Left lung (tissue), 10 donors: ENCODE measurements around the gene NDEL1. TPM values are rescaled to one million over a fixed set of nuclear protein-coding genes. Genes with fewer than 3 reads are reported as not detected.

ENCODE experiments used
- ATAC-seq: fragments of 200-7000 bp; cut with Tn5 transposase; one replicate; pipeline ENCODE4 v1.9.1; 2020; ENCODE audit warnings: moderate library complexity
- DNase-seq, 4 donors: peaks; one replicate each; pipeline ENCODE4 v3.0.0-alpha.2; 2013 to 2020
- H3K27ac ChIP-seq, 2 donors: fragments of 200-600 bp; sonication (generic) in 1 of 2; one replicate each; pipeline versions ENCODE4 v1.5.0 to v1.8.0; 2020 to 2021
- H3K27me3 ChIP-seq, 2 donors: fragments of 200-600 bp; sonication (generic) in 1 of 2; one replicate each; pipeline versions ENCODE4 v1.5.0 to v1.8.0; 2020 to 2021
- H3K36me3 ChIP-seq, 2 donors: fragments of 200-600 bp; sonication (generic) in 1 of 2; one replicate each; pipeline versions ENCODE4 v1.5.0 to v1.8.0; 2020 to 2021
- H3K4me1 ChIP-seq, 2 donors: fragments of 200-600 bp; one replicate each; pipeline ENCODE4 v1.8.0; 2021
- H3K4me3 ChIP-seq, 2 donors: fragments of 200-600 bp; sonication (generic) in 1 of 2; one replicate each; pipeline versions ENCODE4 v1.5.0 to v1.8.0; 2020 to 2021; ENCODE audit warnings: mild to moderate bottlenecking in 1 of 2
- H3K9me3 ChIP-seq, 2 donors: fragments of 200-600 bp; sonication (generic) in 1 of 2; one replicate each; pipeline versions ENCODE4 v1.5.0 to v1.8.0; 2020 to 2021
- CTCF ChIP-seq, 2 donors: fragments of 200-600 bp; sonication (generic) in 1 of 2; IDR thresholded peaks; one replicate each; pipeline versions ENCODE4 v1.5.0 to v1.8.0; 2021; ENCODE audit warnings: antibody characterized with exemption in 2 of 2
- intact Hi-C, 2 donors: fragments of 100-400 bp; cut with DNase I; formaldehyde crosslinking; loops; one replicate each; pipeline versions ENCODE4 v1.11.2 to v1.14.2; 2022
- polyA plus RNA-seq, 6 donors: library from polyadenylated mRNA; unstranded; fragments of 120-200 nt; gene quantifications; one replicate each; pipeline ENCODE4 v1.2.1, GENCODE V29; 2013; ENCODE audit not compliant: insufficient read length in 6 of 6
- total RNA-seq, 2 donors: library from RNA; stranded (reverse); fragmentation: NEBNext Ultra II Directional; extraction: Animal tissue kit (Norgen Biotek cat#: 25700); gene quantifications; one replicate each; pipeline ENCODE4 v1.2.1, GENCODE V29; 2021
- donor health status: DM: no; HTN: yes; CAD: no.
- donor health status: DM: no; HTN: no; CAD: no.

NDEL1 gene
- total and polyA plus RNA-seq, 8 donors, result 57.7 to 84.1 (median 71.0) TPM

- no peaks in the 10 kb centered on the region for H3K9me3 ChIP-seq
- intact Hi-C loops, result no loop called here
- peaks cover 0 to 9% of the 10 kb centered on the region in 2 donors for H3K4me1 ChIP-seq
- no peak overlapping the region for H3K4me3 ChIP-seq
- H3K27ac ChIP-seq, result no peak overlapping the region
- DNase-seq, result no peak
- H3K27me3 ChIP-seq, result no peaks in the 10 kb centered on the region
- peaks cover 0 to 96% of the 10 kb centered on the region in 2 donors for H3K36me3 ChIP-seq
- ATAC-seq, result no peak
- no peak for TF ChIP-seq CTCF (IDR thresholded peaks at IDR 0.05)
Measured at GRCh38 chr17:8468127-8468526, 32.4 kb downstream of the NDEL1 start.

- ATAC-seq (no peak), DNase-seq (no peak)
- no peak overlapping the region for H3K27ac ChIP-seq
- H3K4me1 ChIP-seq, result peaks cover 0 to 9% of the 10 kb centered on the region in 2 donors
- peaks cover 0 to 96% of the 10 kb centered on the region in 2 donors for H3K36me3 ChIP-seq
- no peak for TF ChIP-seq CTCF (IDR thresholded peaks at IDR 0.05)
- no peaks in the 10 kb centered on the region for H3K9me3 ChIP-seq
- intact Hi-C loops, result no loop called here
- H3K4me3 ChIP-seq, result no peak overlapping the region
- H3K27me3 ChIP-seq, result no peaks in the 10 kb centered on the region
Measured at GRCh38 chr17:8468980-8469379, 33.3 kb downstream of the NDEL1 start.

GRCh38 chr17:8469964-8470363, 34.3 kb downstream of the NDEL1 start:
- no peak for TF ChIP-seq CTCF (IDR thresholded peaks at IDR 0.05)
- H3K27ac ChIP-seq, result no peak overlapping the region

GRCh38 chr17:8470447-8471047, 34.9 kb downstream of the NDEL1 start:
- peaks cover 0 to 5% of the 10 kb centered on the region in 2 donors for H3K4me1 ChIP-seq
- H3K9me3 ChIP-seq, result no peaks in the 10 kb centered on the region
- H3K36me3 ChIP-seq, result peaks cover 0 to 96% of the 10 kb centered on the region in 2 donors
- no peak overlapping the region for H3K27ac ChIP-seq
- DNase-seq (no peak), ATAC-seq (peak; percentile 17)
- no peak for TF ChIP-seq CTCF (IDR thresholded peaks at IDR 0.05)
- intact Hi-C loops, result no loop called here
- no peaks in the 10 kb centered on the region for H3K27me3 ChIP-seq
- H3K4me3 ChIP-seq, result no peak overlapping the region

More at GRCh38 chr17:8469964-8470363, 34.3 kb downstream of the NDEL1 start:
- H3K9me3 ChIP-seq, result no peaks in the 10 kb centered on the region
- H3K4me1 ChIP-seq, result peaks cover 0 to 9% of the 10 kb centered on the region in 2 donors
- ATAC-seq (no peak), DNase-seq (no peak)
- no peak overlapping the region for H3K4me3 ChIP-seq
- intact Hi-C loops, result no loop called here
- H3K36me3 ChIP-seq, result peaks cover 0 to 96% of the 10 kb centered on the region in 2 donors
- no peaks in the 10 kb centered on the region for H3K27me3 ChIP-seq

- H3K9me3 ChIP-seq, result no peaks in the 10 kb centered on the region
- peaks cover 0 to 4% of the 10 kb centered on the region in 2 donors for H3K4me1 ChIP-seq
- intact Hi-C loops, result no loop called here
- DNase-seq, result no peak
- TF ChIP-seq CTCF (IDR thresholded peaks at IDR 0.05), result no peak
- H3K36me3 ChIP-seq, result peaks cover 0 to 100% of the 10 kb centered on the region in 2 donors
- H3K27ac ChIP-seq, result no peak overlapping the region
- no peaks in the 10 kb centered on the region for H3K27me3 ChIP-seq
- no peak overlapping the region for H3K4me3 ChIP-seq
- no peak for ATAC-seq
Measured at GRCh38 chr17:8472663-8473062, 37.0 kb downstream of the NDEL1 start.
